ENCODE data around the gene XRRA1. TPM values are rescaled to one million over a fixed set of nuclear protein-coding genes. Genes with fewer than 3 reads are reported as not detected.

The XRRA1 gene
- total RNA-seq, 1 experiment from 2014 or later, result 17.3 TPM

DNA sequence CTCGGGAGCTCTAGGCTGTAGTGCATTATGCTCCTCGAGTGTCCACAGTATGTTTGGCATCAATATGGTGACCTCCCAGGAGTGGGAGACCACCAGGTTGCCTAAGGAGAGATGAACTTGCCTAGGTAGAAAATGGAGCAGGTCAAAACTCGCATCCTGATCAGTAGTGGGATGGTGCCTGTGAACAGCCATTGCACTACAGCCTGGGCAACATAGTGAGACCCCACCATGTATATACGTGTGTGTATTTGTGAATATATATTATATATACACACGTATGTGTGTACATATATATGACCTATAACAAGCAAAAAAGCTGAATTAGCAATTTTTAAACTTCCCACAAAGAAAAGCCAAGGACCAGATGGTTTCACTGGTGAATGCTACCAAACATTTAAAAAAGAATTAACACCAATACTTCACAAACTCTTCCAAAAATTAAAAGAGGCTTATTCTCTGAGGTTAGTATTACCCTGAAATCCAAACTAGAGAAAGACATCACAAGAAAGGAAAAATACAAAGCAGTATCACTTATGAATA lies 102.8 kb downstream of the XRRA1 start:
- no peak for ATAC-seq
- TF ChIP-seq SIN3A (IDR thresholded peaks at IDR 0.05; ENCODE audit: low read depth) (no peak), SP1 (IDR thresholded peaks at IDR 0.05; ENCODE audit: low read depth) (no peak), ZNF274 (IDR thresholded peaks at IDR 0.05; ENCODE audit: low read depth, low read length) (no peak)

DNA sequence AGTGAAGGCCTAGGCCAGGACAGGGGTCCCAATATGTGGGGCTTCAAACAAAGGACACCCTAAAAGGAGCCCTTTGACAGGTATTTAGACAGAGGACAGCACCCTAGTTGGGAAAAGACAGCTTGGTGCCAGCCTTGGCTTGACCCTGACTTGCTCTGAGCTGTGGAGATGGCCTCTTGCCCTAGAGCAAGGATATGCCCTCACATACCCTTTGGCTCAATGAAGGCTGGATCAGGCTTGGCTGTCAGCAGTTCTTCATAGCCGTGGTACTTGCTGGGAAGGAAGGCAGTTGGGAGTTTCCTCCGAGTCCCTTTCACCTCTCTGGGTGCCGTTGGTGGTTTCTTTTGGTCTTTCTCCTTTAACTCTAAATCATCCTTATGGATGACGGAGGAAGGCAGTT lies 104.0 kb downstream of the XRRA1 start:
- H2AFZ ChIP-seq (ENCODE audit: low read depth, low read length, poor library complexity, severe bottlenecking), result no peak overlapping the region
- H3K27ac ChIP-seq (ENCODE audit: low read depth, low read length), result no peak overlapping the region
- RAD21 ChIA-PET (ENCODE audit: low non-redundant PET in 1 of 2, low total read pairs in 2 of 2, uncharacterized antibody in 2 of 2, unreplicated experiment in 2 of 2), result no interaction called here
- H3K27me3 ChIP-seq (ENCODE audit: insufficient read depth, low read length), result no peaks in the 10 kb centered on the region
- H3K4me1 ChIP-seq (ENCODE audit: control insufficient read depth in 1 of 2, insufficient read depth in 2 of 2, low read length in 2 of 2), result peaks cover 0 to 4% of the 10 kb centered on the region in 2 experiments; a peak in 1 of 4 replicates
- H3K9me3 ChIP-seq (ENCODE audit: control insufficient read depth in 1 of 2, insufficient read depth in 1 of 2, low read depth in 1 of 2, low read length in 2 of 2), result no peaks in the 10 kb centered on the region
- TF ChIP-seq, protein P1, sequence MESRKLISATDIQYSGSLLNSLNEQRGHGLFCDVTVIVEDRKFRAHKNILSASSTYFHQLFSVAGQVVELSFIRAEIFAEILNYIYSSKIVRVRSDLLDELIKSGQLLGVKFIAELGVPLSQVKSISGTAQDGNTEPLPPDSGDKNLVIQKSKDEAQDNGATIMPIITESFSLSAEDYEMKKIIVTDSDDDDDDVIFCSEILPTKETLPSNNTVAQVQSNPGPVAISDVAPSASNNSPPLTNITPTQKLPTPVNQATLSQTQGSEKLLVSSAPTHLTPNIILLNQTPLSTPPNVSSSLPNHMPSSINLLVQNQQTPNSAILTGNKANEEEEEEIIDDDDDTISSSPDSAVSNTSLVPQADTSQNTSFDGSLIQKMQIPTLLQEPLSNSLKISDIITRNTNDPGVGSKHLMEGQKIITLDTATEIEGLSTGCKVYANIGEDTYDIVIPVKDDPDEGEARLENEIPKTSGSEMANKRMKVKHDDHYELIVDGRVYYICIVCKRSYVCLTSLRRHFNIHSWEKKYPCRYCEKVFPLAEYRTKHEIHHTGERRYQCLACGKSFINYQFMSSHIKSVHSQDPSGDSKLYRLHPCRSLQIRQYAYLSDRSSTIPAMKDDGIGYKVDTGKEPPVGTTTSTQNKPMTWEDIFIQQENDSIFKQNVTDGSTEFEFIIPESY (IDR thresholded peaks at IDR 0.05; ENCODE audit: extremely low read depth, insufficient replicate concordance, low read length), result no peak
- TF ChIP-seq FOSL1 (IDR thresholded peaks at IDR 0.05; ENCODE audit: low read depth) (no peak), ZNF274 (IDR thresholded peaks at IDR 0.05; ENCODE audit: low read depth, low read length) (no peak), POLR2AphosphoS5 (IDR thresholded peaks at IDR 0.05; ENCODE audit: low read depth, low read length) (no peak), SIN3A (IDR thresholded peaks at IDR 0.05; ENCODE audit: low read depth) (no peak), POLR2A (IDR thresholded peaks at IDR 0.05; ENCODE audit: borderline replicate concordance, extremely low read depth, insufficient read depth, insufficient read length) (no peak), EZH2phosphoT487 (IDR thresholded peaks at IDR 0.05; ENCODE audit: borderline replicate concordance) (no peak)
- TF ChIP-seq, protein P2, sequence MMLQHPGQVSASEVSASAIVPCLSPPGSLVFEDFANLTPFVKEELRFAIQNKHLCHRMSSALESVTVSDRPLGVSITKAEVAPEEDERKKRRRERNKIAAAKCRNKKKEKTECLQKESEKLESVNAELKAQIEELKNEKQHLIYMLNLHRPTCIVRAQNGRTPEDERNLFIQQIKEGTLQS (IDR thresholded peaks at IDR 0.05), result no peak
- TF ChIP-seq, protein P3, sequence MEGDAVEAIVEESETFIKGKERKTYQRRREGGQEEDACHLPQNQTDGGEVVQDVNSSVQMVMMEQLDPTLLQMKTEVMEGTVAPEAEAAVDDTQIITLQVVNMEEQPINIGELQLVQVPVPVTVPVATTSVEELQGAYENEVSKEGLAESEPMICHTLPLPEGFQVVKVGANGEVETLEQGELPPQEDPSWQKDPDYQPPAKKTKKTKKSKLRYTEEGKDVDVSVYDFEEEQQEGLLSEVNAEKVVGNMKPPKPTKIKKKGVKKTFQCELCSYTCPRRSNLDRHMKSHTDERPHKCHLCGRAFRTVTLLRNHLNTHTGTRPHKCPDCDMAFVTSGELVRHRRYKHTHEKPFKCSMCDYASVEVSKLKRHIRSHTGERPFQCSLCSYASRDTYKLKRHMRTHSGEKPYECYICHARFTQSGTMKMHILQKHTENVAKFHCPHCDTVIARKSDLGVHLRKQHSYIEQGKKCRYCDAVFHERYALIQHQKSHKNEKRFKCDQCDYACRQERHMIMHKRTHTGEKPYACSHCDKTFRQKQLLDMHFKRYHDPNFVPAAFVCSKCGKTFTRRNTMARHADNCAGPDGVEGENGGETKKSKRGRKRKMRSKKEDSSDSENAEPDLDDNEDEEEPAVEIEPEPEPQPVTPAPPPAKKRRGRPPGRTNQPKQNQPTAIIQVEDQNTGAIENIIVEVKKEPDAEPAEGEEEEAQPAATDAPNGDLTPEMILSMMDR (IDR thresholded peaks at IDR 0.05 in 2 of 3, conservative IDR thresholded peaks at IDR 0.05 in 1 of 3; ENCODE audit: borderline replicate concordance in 1 of 3, insufficient read depth in 1 of 3, low read depth in 2 of 3, low read length in 2 of 3), result no peak
- TF ChIP-seq, protein P4, sequence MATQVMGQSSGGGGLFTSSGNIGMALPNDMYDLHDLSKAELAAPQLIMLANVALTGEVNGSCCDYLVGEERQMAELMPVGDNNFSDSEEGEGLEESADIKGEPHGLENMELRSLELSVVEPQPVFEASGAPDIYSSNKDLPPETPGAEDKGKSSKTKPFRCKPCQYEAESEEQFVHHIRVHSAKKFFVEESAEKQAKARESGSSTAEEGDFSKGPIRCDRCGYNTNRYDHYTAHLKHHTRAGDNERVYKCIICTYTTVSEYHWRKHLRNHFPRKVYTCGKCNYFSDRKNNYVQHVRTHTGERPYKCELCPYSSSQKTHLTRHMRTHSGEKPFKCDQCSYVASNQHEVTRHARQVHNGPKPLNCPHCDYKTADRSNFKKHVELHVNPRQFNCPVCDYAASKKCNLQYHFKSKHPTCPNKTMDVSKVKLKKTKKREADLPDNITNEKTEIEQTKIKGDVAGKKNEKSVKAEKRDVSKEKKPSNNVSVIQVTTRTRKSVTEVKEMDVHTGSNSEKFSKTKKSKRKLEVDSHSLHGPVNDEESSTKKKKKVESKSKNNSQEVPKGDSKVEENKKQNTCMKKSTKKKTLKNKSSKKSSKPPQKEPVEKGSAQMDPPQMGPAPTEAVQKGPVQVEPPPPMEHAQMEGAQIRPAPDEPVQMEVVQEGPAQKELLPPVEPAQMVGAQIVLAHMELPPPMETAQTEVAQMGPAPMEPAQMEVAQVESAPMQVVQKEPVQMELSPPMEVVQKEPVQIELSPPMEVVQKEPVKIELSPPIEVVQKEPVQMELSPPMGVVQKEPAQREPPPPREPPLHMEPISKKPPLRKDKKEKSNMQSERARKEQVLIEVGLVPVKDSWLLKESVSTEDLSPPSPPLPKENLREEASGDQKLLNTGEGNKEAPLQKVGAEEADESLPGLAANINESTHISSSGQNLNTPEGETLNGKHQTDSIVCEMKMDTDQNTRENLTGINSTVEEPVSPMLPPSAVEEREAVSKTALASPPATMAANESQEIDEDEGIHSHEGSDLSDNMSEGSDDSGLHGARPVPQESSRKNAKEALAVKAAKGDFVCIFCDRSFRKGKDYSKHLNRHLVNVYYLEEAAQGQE (IDR thresholded peaks at IDR 0.05; ENCODE audit: low read depth), result no peak
- H3K79me2 ChIP-seq (ENCODE audit: insufficient read depth, low read length), result no peaks in the 10 kb centered on the region
- no peak overlapping the region for H3K4me2 ChIP-seq (ENCODE audit: low read length)
- H3K4me3 ChIP-seq (replicated peaks in 1 of 2; ENCODE audit: low read depth in 1 of 2, low read length in 2 of 2), result no peak overlapping the region
- no peak for DNase-seq (ENCODE audit: low read depth, low spot score)
- H3K36me3 ChIP-seq (ENCODE audit: control insufficient read depth in 1 of 2, insufficient read depth in 2 of 2, low read length in 2 of 2), result peaks cover 10 to 11% of the 10 kb centered on the region in 2 experiments
- no TSS peak for BruUV-seq (replicated peaks)
- no peaks in the 10 kb centered on the region for H3K9me2 ChIP-seq (ENCODE audit: insufficient read depth)
- ATAC-seq, result no peak
- H3K9ac ChIP-seq (ENCODE audit: low read length), result no peak overlapping the region
- H4K20me1 ChIP-seq (ENCODE audit: insufficient read depth), result no peaks in the 10 kb centered on the region
- POLR2A ChIA-PET, result no interaction called here
- intact Hi-C loops (cut with micrococcal nuclease), result no loop called here
- CTCF ChIA-PET, result no interaction called here

More for the DNA sequence above, 102.8 kb downstream of the XRRA1 start:
- DNase-seq (ENCODE audit: low read depth, low spot score), result no peak
- Histone ChIP-seq H3K27me3 (ENCODE audit: insufficient read depth, low read length) (no peaks in the 10 kb centered on the region), H3K9me3 (ENCODE audit: control insufficient read depth in 1 of 2, insufficient read depth in 1 of 2, low read depth in 1 of 2, low read length in 2 of 2) (no peaks in the 10 kb centered on the region), H3K4me1 (ENCODE audit: control insufficient read depth in 1 of 2, insufficient read depth in 2 of 2, low read length in 2 of 2) (peaks cover 0 to 4% of the 10 kb centered on the region in 2 experiments; a peak in 1 of 4 replicates), H2AFZ (ENCODE audit: low read depth, low read length, poor library complexity, severe bottlenecking) (no peak overlapping the region), H3K36me3 (ENCODE audit: control insufficient read depth in 1 of 2, insufficient read depth in 2 of 2, low read length in 2 of 2) (peaks cover 7 to 10% of the 10 kb centered on the region in 2 experiments; a peak in 3 of 4 replicates), H4K20me1 (ENCODE audit: insufficient read depth) (no peaks in the 10 kb centered on the region), H3K4me2 (ENCODE audit: low read length) (no peak overlapping the region), H3K79me2 (ENCODE audit: insufficient read depth, low read length) (no peaks in the 10 kb centered on the region), H3K27ac (ENCODE audit: low read depth, low read length) (no peak overlapping the region), H3K4me3 (replicated peaks in 1 of 2; ENCODE audit: low read depth in 1 of 2, low read length in 2 of 2) (no peak overlapping the region), H3K9ac (ENCODE audit: low read length) (no peak overlapping the region), H3K9me2 (ENCODE audit: insufficient read depth) (no peaks in the 10 kb centered on the region)
- intact Hi-C loops (cut with micrococcal nuclease), result no loop called here
- CTCF ChIA-PET, result no interaction called here
- POLR2A ChIA-PET, result no interaction called here
- BruUV-seq (replicated peaks), result no TSS peak
- RAD21 ChIA-PET (ENCODE audit: low non-redundant PET in 1 of 2, low total read pairs in 2 of 2, uncharacterized antibody in 2 of 2, unreplicated experiment in 2 of 2), result no interaction called here
